SH-SY5Y (cell line): ENCODE results near the gene CDH20.

Experiments
- GATA2 ChIP-seq: IDR thresholded peaks from 2 replicates; pipeline ENCODE4 v1.6.1; 2011; ENCODE audit warnings: mild to moderate bottlenecking, low read depth, low read length
- GATA3 ChIP-seq: IDR thresholded peaks from 2 replicates; pipeline ENCODE4 v1.6.1; 2011; ENCODE audit warnings: low read depth, mild to moderate bottlenecking, low read length, moderate library complexity

GRCh38 chr18:61543518-61543917, 210.3 kb downstream of the CDH20 start:
- TF ChIP-seq GATA2, result no peak
- TF ChIP-seq GATA3, result no peak
